GM19193 (cell line): ENCODE results near the gene ING5.

Experiments
- POLR2A ChIP-seq: IDR thresholded peaks from 4 replicates; pipeline ENCODE4 v1.6.1; 2011; ENCODE audit not compliant: insufficient read depth, insufficient read length; ENCODE audit errors: extremely low read depth

ING5 gene

DNA sequence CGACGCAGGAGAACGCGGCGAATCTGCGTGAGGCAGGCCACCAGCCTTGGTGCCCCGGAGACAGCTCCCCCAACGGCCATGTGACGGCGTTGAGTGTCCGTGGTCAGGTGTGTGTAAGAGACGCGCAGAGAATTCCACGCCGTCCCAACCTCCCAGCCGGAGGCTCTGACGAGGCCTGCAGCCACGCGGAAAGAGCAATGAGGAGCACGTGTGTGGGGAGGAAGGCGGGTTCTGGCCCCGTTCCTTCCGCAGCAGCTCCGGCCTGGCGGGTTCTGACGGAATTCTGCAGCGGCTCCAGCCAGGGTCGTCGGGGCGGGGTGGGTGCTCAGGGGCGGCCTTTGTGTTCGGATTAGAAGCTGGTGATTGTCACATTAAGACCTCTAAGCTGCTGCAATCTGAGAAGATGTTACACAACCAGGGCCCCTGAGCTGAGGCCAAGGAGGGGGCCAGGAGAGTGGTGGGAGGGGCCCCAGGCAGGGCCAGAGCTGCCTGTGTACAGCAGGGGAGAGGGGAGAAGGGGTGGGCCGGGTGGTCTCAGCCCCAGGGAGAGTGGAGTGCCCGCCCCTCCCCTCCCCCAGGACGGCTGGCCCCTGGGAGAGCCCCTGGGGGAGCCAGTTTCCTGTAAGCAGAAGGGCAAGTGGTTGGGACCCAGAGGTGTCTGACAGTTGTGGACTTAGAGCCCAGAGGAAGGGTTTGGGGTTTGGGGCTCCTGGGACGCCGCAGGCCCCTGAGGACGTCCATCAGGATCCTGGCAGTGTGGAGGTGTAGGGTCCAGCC is 69.6 kb downstream of the ING5 start:
- TF ChIP-seq POLR2A, result no peak

DNA sequence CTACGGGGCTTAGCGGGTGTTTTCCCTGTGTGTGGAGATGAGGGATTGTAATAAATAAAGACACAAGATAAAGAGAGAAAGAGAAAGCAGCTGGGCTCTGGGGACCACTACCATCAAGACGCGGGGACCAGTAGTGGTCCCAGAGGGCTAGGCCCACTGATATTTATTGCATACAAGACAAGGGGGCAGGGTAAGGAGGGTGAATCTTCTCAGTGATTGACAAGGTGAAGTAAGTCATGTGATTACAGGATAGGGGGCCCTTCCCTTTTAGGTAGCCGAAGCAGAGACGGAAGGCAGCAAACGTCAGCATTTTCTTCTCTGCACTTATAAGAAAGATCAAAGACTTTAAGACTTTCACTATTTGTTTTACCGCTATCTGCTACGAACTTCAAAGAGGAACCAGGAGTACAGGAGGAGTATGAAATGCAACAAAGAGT is 70.2 kb downstream of the ING5 start:
- no peak for TF ChIP-seq POLR2A

DNA sequence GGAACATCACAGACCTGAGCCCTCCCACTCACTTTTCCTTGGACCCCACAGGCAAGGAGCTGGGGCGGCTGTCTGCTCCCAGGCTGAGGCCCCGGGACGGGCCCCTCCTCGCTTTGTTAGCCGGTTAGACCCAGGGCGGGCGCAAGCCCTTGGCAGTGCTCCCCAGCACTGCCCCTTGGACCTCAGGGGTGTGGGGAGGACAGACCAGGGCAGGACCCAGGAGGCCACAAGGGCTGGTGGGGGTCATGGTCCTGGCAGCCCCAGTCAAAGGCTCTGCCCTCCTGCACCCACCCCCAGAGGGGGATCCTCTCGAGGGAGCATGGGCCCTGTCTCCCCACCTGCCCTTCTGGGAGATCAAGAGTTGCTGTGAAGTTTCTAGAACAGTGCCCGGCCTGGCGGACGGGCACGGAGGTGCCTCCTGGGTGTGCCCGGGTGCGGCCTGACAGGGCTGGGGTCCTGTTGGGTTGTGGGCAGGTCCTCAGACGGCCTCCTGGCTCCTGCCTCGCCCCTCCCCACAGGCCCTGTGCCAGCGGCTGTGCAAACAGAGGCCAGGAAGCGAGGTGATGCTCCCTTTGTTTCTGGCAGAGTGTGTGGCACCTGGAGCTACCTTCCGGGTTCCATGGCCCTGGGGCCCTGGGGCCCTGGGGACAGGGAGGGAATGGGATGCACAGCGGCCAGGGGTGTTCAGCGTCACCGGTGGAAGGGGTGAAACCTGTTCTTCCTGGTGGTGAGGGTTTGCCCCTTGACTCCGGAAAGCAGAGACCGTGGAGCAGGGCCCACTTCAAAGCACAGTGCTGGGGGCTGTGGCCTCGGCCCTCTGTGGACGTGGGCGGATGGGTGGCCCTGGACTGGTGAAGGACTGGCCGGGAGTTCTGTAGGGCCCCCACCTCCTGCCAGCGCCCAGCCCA is 71.9 kb downstream of the ING5 start:
- no peak for TF ChIP-seq POLR2A

DNA sequence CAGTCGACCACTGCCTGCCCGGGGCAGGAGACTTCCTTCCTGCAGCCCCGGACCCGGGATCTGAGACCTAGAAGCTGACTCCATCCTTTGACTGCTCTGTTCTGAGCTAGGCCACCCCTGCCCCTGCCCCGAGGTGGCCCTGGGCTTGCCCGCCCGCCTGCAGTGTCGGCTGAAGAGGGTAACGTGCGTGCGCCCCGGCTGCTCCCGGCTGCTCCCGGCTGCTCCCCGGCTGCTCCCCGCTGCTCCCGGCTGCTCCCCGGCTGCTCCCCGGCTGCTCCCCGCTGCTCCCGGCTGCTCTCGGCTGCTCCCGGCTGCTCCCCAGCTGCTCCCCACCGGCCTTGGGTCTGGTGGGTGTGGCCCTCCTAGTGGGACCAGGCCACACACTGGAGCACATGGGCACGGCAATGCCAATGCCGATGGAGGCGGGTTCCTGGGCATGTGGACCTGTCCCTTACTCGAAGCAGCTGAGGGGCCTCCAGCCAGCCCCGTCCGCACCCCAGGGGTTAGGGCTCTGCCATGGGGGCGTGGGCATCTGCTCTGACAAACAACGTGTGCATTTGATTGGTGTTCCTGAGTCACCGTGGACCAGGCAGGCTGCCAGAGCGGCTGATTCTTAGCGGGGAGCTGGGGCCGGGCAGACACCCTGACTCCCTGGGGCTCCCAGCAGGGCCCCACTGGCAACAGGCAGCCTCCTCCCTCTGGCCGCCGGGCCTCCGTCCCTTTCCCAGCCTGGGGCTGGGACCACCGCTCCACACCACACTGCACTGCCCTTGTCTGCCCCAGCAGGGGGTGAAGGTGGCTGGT is 72.8 kb downstream of the ING5 start:
- TF ChIP-seq POLR2A, result no peak

DNA sequence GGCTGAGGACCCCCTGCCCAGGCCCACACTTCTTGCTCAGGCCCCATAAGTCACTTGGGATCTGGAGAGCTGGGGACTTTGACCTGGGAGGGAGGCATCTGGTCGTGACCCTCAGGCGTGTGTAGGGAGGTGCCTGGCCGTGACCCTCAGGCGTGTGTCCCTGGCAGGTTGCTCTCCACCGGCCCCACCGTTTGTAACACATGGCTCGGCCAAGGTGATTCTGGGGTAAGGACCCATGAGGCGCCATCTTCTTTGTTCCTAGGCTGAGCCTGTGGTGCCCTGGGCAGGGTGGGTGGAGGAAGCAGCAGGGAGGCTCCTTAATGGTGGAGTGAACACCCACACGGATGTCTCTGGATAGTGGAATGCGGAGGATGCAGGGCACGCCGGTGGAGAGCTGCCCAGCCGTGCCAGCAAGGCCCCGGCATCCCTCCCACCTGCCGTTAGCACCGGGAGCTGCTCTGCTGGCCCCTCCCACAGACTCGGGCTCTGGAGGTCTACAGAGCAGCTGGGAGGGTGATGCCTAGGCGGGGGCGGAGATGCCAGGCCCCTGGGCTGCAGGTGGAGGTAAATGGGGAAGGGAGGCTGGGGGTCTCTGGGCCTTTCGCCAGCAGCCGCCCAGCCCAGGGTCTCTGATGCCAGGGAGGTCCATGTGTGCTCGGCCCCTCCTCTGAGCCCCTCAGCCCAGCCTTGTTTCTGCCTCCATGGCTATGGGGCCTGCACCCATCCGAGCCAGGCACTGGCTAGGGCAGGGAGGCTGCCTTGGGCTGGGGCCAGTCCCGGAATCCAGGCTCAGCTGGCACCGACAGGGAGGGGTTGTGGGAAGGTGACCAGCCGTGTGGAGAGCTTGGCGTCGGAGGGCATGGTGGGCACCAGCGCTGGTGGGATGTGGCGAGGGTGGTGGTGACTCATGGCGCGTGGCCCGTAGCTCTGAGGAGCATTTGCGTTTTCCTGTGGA is 73.7 kb downstream of the ING5 start:
- no peak for TF ChIP-seq POLR2A

DNA sequence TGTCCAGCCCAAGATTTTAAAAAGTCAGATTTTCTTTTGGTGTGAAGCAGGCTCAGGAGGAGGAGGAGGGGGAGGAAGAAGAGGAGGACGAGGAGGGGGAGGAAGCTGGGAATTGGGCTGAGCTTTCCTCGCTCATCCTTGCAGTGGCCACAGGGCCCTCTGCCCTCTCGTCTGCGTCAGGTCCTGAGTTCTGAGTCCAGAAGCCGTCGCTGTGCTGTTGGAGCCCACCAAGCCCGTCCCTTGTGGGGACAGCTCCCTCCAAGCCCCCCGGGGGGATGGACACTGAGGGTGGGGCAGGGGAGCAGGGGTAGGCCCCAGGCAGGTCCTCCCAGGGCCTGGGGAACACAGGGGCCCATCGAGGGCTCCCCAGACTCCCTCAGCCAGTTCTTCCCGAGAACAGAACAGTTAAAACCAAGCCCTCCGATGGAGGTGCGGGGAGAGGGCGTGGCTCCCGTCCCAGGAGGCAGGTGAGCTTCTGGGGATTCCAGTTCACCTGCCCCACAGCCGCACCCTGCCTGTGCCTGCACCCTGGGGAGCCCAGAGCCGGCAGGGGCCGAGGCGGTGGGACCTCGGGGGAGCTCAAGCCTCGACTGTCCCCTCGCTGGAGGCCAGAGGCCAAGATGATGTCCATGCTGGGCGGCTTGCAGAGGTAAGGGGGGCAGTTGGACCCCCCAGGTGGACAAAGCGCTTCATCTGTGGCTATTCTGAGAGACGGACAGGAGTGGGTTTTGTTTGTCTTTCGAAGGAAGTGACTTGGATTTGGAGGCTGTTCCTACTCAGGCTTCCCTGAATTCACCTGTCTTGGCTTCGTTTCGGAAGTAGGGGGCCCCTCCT is 74.7 kb downstream of the ING5 start, which contains the start of gene GAL3ST2:
Gene GAL3ST2 (plus strand): TSS at position 487 of the 834 bp plus-strand sequence. CDS start 134 bp downstream, at position 621.
- no peak for TF ChIP-seq POLR2A

DNA sequence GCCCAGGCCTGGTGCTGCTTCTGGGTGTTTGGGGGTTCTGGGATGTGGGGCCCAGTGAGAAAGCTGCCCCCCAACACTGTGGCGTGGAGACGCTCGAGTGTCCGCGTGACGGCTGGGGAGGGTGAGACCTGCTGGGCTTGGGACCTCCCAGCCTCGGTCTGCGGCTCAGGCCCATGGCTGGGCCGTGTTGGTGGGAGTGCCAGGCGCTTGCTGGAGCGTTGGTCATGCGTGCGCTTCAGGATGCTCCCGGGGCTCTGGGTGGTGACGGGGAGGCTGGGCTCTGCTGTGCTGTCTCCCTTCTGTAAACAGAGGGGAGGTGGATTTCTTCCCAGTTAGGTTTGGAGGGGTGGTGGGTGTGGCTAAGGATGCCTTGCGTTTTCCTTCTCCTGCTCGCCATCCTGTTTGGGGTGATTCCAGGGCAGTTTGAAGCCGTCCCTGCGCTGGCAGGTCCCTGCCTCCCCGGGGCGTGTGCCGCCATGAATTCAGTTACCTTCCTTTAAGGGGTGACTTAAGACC is 75.4 kb downstream of the ING5 start:
- no peak for TF ChIP-seq POLR2A

DNA sequence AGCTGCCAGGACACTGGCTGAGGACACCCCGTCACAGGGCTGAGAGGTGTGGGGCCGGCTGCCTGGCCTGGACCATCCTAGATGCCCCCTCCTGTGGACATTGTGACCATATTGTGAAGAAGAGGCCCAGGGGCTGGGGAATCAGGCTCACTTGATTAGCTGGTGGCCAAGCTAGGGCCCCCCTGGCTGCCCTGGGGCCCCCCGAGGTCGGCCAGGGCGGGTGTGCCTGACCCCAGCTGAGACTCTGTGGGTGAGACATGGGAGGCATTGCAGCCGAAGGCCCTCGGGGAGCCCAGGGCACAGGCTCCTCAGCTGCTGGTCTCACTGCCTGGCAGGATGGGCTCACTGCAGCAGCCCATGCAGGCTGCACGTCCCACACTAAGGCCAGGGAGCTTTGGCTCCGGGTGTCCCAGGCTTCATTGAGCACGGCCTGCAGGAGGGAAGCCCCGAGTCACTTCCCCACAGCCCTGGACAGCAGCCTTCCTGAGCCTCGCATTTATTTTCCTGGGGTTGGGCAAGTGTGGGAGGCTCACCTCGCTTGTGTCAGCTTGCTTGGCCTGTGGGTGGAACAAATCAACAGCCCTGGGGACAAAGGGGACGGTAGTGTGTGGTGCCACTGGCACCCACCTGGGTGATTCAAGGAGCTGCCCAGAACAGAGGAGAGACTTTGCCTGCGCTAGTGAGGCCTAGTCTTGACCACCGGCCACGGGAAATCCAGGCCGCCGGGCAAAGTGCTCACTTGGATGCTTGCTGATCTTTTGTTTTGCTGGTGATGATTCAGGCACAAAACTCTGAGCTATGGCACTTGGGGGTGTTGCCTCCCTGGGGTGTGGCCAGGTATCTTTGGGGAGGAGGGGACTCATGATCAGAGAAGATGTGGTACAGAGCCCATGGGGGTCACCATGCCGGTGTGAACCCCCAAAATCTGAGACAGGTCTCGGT is 76.1 kb downstream of the ING5 start:
- TF ChIP-seq POLR2A, result no peak
